C4-2B (cell line): ENCODE data around the gene TMEM207.

Experiments
- CTCF ChIP-seq: fragments of 450-650 bp; conservative IDR thresholded peaks from 2 replicates; pipeline ENCODE4 v1.5.1; 2017; ENCODE audit warnings: mild to moderate bottlenecking
- ZFX ChIP-seq: fragments of 450-650 bp; IDR thresholded peaks from 2 replicates; pipeline ENCODE4 v1.6.1; 2017

- no peak for TF ChIP-seq CTCF
- TF ChIP-seq ZFX, result no peak
Measured at GRCh38 chr3:190456770-190457169, 7.1 kb upstream of the TMEM207 start.
